Natural killer cell (primary cell): ENCODE results near the gene KCNAB2. TPM values are rescaled to one million over a fixed set of nuclear protein-coding genes. Genes with fewer than 3 reads are reported as not detected.
"Not testable (repeated sequence)": the region's sequence is repeated elsewhere in the genome, so short reads cannot be mapped to it uniquely, and the experiment has no call there.

Experiments
- ATAC-seq, 3 donors: fragments of 150-1000 bp in 2 of 3; fragments of 200-7000 bp in 1 of 3; cut with Tn5 transposase; 1 replicate in 1 of 3; 2 replicates in 2 of 3; pipeline ENCODE4 v1.10.0; 2021; ENCODE audit warnings: mild to moderate bottlenecking in 2 of 3, moderate library complexity in 2 of 3
- DNase-seq, 2 donors: peaks; one replicate each; pipeline versions ENCODE4 v3.0.0 to v3.0.0-alpha.2; 2013 to 2021; ENCODE audit warnings: mixed read lengths in 1 of 2
- H3K27ac ChIP-seq: one replicate; pipeline ENCODE4 v1.5.1; 2013; ENCODE audit warnings: mild to moderate bottlenecking, low read length
- H3K27me3 ChIP-seq: one replicate; pipeline ENCODE4 v1.6.1; 2013; ENCODE audit warnings: low read length; ENCODE audit not compliant: control insufficient read depth, insufficient read depth
- H3K36me3 ChIP-seq: one replicate; pipeline ENCODE4 v1.6.1; 2013; ENCODE audit warnings: low read length; ENCODE audit not compliant: control insufficient read depth, insufficient read depth
- H3K4me1 ChIP-seq: one replicate; pipeline ENCODE4 v1.6.1; 2013; ENCODE audit warnings: low read length; ENCODE audit not compliant: control insufficient read depth, insufficient read depth
- H3K4me3 ChIP-seq: one replicate; pipeline ENCODE4 v1.5.1; 2013; ENCODE audit warnings: low read length
- H3K9me3 ChIP-seq: one replicate; pipeline ENCODE4 v1.6.1; 2013; ENCODE audit warnings: low read length; ENCODE audit not compliant: control insufficient read depth, insufficient read depth
- H3K27ac Mint-ChIP-seq, 2 donors: one replicate each; pipeline ENCODE4 v1.8.0; 2022; ENCODE audit warnings: mild to moderate bottlenecking in 2 of 2, mixed read lengths in 2 of 2, moderate library complexity in 1 of 2
- H3K27me3 Mint-ChIP-seq, 2 donors: one replicate each; pipeline ENCODE4 v1.8.0; 2022; ENCODE audit warnings: low read depth in 2 of 2, mixed read lengths in 2 of 2
- H3K36me3 Mint-ChIP-seq: one replicate; pipeline ENCODE4 v1.8.0; 2022; ENCODE audit warnings: mixed read lengths
- H3K4me1 Mint-ChIP-seq, 2 donors: one replicate each; pipeline ENCODE4 v1.8.0; 2022; ENCODE audit warnings: mixed read lengths in 2 of 2
- H3K4me3 Mint-ChIP-seq: one replicate; pipeline ENCODE4 v1.8.0; 2022; ENCODE audit warnings: mild to moderate bottlenecking, moderate library complexity, mixed read lengths
- H3K9me3 Mint-ChIP-seq, 2 donors: one replicate each; pipeline ENCODE4 v1.8.0; 2022; ENCODE audit warnings: mixed read lengths in 2 of 2
- CTCF ChIP-seq: fragments of 200-600 bp; IDR thresholded peaks from one replicate; pipeline ENCODE4 v1.8.0; 2022; ENCODE audit warnings: antibody characterized with exemption
- WGBS: methylation state at CpG from one replicate; pipeline ENCODE4 v1.1.7; 2013; ENCODE audit warnings: missing lambda C conversion rate; ENCODE audit not compliant: insufficient coverage; 5-methylcytosine and 5-hydroxymethylcytosine counted together
- intact Hi-C: fragments of 100-400 bp; cut with micrococcal nuclease; formaldehyde crosslinking; loops from one replicate; pipeline ENCODE4 v1.14.2; 2022
- total RNA-seq, 4 donors: library from RNA; stranded (reverse); fragments of 120-200 nt in 1 of 4; gene quantifications; one replicate each; pipeline versions ENCODE4 v1.2.3 to v1.2.4, GENCODE V29; 2013 to 2022

The KCNAB2 gene
- total RNA-seq, 3 donors from 2014 or later (not counting 1 experiment from before 2014, with no cell fraction given), result 387 to 749 (median 430) TPM

GRCh38 chr1:6075748-6076147 lies 30.1 kb downstream of the KCNAB2 start:
- 99% methylated on average over 3 of the region's 3 CpGs for WGBS

GRCh38 chr1:6077061-6077460 lies 31.4 kb downstream of the KCNAB2 start:
- ATAC-seq, H3K27me3 ChIP-seq, H3K9me3 Mint-ChIP-seq, H3K4me1 ChIP-seq, H3K27me3 Mint-ChIP-seq, H3K36me3 Mint-ChIP-seq, H3K9me3 ChIP-seq, H3K27ac ChIP-seq, H3K4me3 Mint-ChIP-seq, DNase-seq, intact Hi-C loops, H3K4me3 ChIP-seq: not testable (repeated sequence)
- over 99% methylated on average over 8 of the region's 8 CpGs for WGBS
- Mint-ChIP-seq H3K4me1 (peaks cover 16% of the 10 kb centered on the region in 2 donors), H3K27ac (peak overlapping the region in 1 of 2 donors; percentile 51)
- peaks cover 79% of the 10 kb centered on the region for H3K36me3 ChIP-seq

More at GRCh38 chr1:6075748-6076147, 30.1 kb downstream of the KCNAB2 start:
- Mint-ChIP-seq H3K9me3 (no peaks in the 10 kb centered on the region), H3K4me1 (peaks cover 18 to 20% of the 10 kb centered on the region in 2 donors), H3K36me3 (no peaks in the 10 kb centered on the region), H3K27me3 (no peaks in the 10 kb centered on the region), H3K27ac (peak overlapping the region in 1 of 2 donors; percentile 6), H3K4me3 (no peak overlapping the region)
- Histone ChIP-seq H3K27ac (no peak overlapping the region), H3K27me3 (no peaks in the 10 kb centered on the region), H3K9me3 (no peaks in the 10 kb centered on the region), H3K36me3 (peaks cover 71% of the 10 kb centered on the region), H3K4me1 (no peaks in the 10 kb centered on the region), H3K4me3 (no peak overlapping the region)
- TF ChIP-seq CTCF, result no peak
- DNase-seq (no peak), ATAC-seq (no peak)
- intact Hi-C loops, result no loop called here

- Histone ChIP-seq H3K27me3 (no peaks in the 10 kb centered on the region), H3K27ac (no peak overlapping the region), H3K9me3 (no peaks in the 10 kb centered on the region), H3K36me3 (peaks cover 79% of the 10 kb centered on the region), H3K4me3 (no peak overlapping the region), H3K4me1 (no peaks in the 10 kb centered on the region)
- intact Hi-C loops, result no loop called here
- TF ChIP-seq CTCF, result no peak
- ATAC-seq (no peak), DNase-seq (no peak)
- Mint-ChIP-seq H3K27ac (peak overlapping the region in 1 of 2 donors; percentile 51), H3K27me3 (no peaks in the 10 kb centered on the region), H3K4me3 (no peak overlapping the region), H3K36me3 (no peaks in the 10 kb centered on the region), H3K4me1 (peaks cover 16% of the 10 kb centered on the region in 2 donors), H3K9me3 (no peaks in the 10 kb centered on the region)
- 98% methylated on average over 19 of the region's 19 CpGs for WGBS
Observed at GRCh38 chr1:6077506-6077905, 31.8 kb downstream of the KCNAB2 start.

GRCh38 chr1:6077919-6078318 lies 32.2 kb downstream of the KCNAB2 start:
- ATAC-seq (no peak), DNase-seq (no peak)
- H3K27me3 Mint-ChIP-seq, result no peaks in the 10 kb centered on the region
- peaks cover 16% of the 10 kb centered on the region in 2 donors for H3K4me1 Mint-ChIP-seq
- H3K4me3 ChIP-seq, result no peak overlapping the region
- intact Hi-C loops, result no loop called here
- peak overlapping the region in 1 of 2 donors; percentile 5 for H3K27ac Mint-ChIP-seq
- no peaks in the 10 kb centered on the region for H3K9me3 Mint-ChIP-seq
- TF ChIP-seq CTCF, result no peak
- no peaks in the 10 kb centered on the region for H3K36me3 Mint-ChIP-seq
- H3K4me3 Mint-ChIP-seq, result no peak overlapping the region
- H3K27me3 ChIP-seq, result no peaks in the 10 kb centered on the region
- H3K4me1 ChIP-seq, result no peaks in the 10 kb centered on the region
- H3K27ac ChIP-seq, result no peak overlapping the region
- no peaks in the 10 kb centered on the region for H3K9me3 ChIP-seq
- WGBS, result 96% methylated on average over 16 of the region's 16 CpGs
- peaks cover 80% of the 10 kb centered on the region for H3K36me3 ChIP-seq
